PC-9 (cell line): Measurements from ENCODE around the gene TMEM45A.

Experiments used
- EZH2 ChIP-seq: fragments of 200-600 bp; sonication (generic); IDR thresholded peaks from 2 replicates; pipeline ENCODE4 v1.8.0; 2017; ENCODE audit warnings: antibody characterized with exemption, low read depth
- TF ChIP-seq, protein P1 (sequence below): fragments of 200-600 bp; sonication (generic); conservative IDR thresholded peaks from 2 replicates; pipeline ENCODE4 v1.6.1; 2017; ENCODE audit warnings: mixed run types, antibody characterized with exemption, mild to moderate bottlenecking, moderate library complexity

DNA sequence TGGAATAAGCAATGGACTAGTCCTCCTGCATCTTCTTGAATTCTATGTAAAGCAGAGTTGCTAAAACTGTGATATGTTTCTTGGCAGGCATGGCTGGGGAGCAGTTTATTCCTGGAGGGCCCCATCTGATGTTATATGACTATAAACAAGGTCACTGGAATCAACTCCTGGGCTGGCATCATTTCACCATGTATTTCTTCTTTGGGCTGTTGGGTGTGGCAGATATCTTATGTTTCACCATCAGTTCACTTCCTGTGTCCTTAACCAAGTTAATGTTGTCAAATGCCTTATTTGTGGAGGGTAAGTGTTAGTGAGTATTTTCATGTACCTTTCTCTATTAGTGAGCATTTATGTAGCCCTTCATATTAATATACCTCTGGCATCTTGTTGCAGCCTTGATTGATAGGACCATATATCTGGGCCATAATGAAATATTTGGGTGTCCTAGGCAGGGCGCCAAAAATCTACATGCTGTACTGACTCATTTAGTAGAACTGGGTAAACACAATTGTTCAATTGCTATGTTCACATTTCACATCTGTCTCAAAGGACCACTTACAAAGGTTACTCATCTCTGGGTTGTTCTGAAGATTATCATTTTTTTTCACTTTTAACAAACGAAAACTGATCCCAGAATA, 64.4 kb downstream of the TMEM45A start:
- TF ChIP-seq EZH2, result no peak
- TF ChIP-seq, protein P1, sequence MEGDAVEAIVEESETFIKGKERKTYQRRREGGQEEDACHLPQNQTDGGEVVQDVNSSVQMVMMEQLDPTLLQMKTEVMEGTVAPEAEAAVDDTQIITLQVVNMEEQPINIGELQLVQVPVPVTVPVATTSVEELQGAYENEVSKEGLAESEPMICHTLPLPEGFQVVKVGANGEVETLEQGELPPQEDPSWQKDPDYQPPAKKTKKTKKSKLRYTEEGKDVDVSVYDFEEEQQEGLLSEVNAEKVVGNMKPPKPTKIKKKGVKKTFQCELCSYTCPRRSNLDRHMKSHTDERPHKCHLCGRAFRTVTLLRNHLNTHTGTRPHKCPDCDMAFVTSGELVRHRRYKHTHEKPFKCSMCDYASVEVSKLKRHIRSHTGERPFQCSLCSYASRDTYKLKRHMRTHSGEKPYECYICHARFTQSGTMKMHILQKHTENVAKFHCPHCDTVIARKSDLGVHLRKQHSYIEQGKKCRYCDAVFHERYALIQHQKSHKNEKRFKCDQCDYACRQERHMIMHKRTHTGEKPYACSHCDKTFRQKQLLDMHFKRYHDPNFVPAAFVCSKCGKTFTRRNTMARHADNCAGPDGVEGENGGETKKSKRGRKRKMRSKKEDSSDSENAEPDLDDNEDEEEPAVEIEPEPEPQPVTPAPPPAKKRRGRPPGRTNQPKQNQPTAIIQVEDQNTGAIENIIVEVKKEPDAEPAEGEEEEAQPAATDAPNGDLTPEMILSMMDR, result no peak
